NCI-H2196 treated with DMSO at 0.1 percent for 48 hours (cell line): Measurements from ENCODE around the gene MSH4.
"Not testable (repeated sequence)": the region's sequence is repeated elsewhere in the genome, so short reads cannot be mapped to it uniquely, and the experiment has no call there.

ENCODE experiments used
- DNase-seq: peaks from one replicate; lab custom pipeline; 2025; ENCODE audit not compliant: unreplicated experiment; lab: John Stamatoyannopoulos, UW

Gene MSH4

DNA sequence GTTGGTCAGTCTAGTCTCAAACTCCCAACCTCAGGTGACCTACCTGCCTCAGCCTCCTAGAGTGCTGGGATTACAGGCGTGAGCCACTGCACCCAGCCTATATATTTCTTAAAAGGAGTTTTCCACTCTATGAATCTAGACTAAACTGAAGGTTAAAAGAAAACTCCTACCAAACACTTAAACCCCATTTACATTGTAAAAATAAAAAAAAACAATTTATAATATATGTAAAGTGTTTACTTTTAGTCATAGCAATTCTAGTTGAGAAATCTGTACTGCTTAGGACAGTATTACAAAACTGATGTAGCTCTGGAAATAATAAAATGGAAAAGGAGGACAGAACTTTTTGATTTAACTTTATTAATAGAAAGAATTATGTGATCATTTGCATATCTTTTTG is 126.0 kb downstream of the MSH4 start:
- no peak for DNase-seq

- DNase-seq, result no peak
These were observed 135.6 kb downstream of the MSH4 start, which contains the start of gene ASB17 for GRCh38 chr1:75932304-75932703. ASB17 (minus strand) TSS chr1:75932404; CDS start chr1:75932291, 113 bp downstream.

GRCh38 chr1:75937034-75937433 is 140.4 kb downstream of the MSH4 start:
- DNase-seq, result no peak

- not testable (repeated sequence) for DNase-seq
These were observed 146.4 kb downstream of the MSH4 start for GRCh38 chr1:75943037-75943436.

GRCh38 chr1:75950176-75950575 is 153.5 kb downstream of the MSH4 start:
- DNase-seq, result no peak

- no peak for DNase-seq
These were observed 155.3 kb downstream of the MSH4 start for GRCh38 chr1:75952016-75952415.

GRCh38 chr1:75953461-75953860 is 156.8 kb downstream of the MSH4 start:
- DNase-seq, result no peak

- no peak for DNase-seq
These were observed 157.9 kb downstream of the MSH4 start for GRCh38 chr1:75954586-75954985.
